Esophagus squamous epithelium (tissue), 5 donors: ENCODE data around the gene HGF. TPM values are rescaled to one million over a fixed set of nuclear protein-coding genes. Genes with fewer than 3 reads are reported as not detected.
"Not testable (repeated sequence)": the region's sequence is repeated elsewhere in the genome, so short reads cannot be mapped to it uniquely, and the experiment has no call there.

ENCODE experiments used
- DNase-seq: peaks from one replicate; lab custom pipeline; 2025; lab: John Stamatoyannopoulos, UW
- H3K27ac ChIP-seq, 4 donors: fragments of 200-600 bp; sonication (generic); one replicate each; pipeline ENCODE4 v1.5.1; 2016 to 2019; ENCODE audit warnings: mild to moderate bottlenecking in 1 of 4
- H3K27me3 ChIP-seq, 4 donors: fragments of 200-600 bp; sonication (generic); 1 replicate in 3 of 4; 2 replicates in 1 of 4; pipeline versions ENCODE4 v1.5.1 to v1.6.0; 2017 to 2021; ENCODE audit warnings: antibody characterized with exemption in 1 of 4
- H3K36me3 ChIP-seq, 3 donors: fragments of 200-600 bp; sonication (generic); one replicate each; pipeline ENCODE4 v1.5.1; 2016 to 2019
- H3K4me1 ChIP-seq, 3 donors: fragments of 200-600 bp; sonication (generic); one replicate each; pipeline ENCODE4 v1.5.1; 2017 to 2019
- H3K4me3 ChIP-seq, 4 donors: fragments of 200-600 bp; sonication (generic); 1 replicate in 3 of 4; 2 replicates in 1 of 4; pipeline ENCODE4 v1.5.1; 2016 to 2019; ENCODE audit warnings: mild to moderate bottlenecking in 2 of 4, moderate library complexity in 1 of 4
- H3K9me3 ChIP-seq, 3 donors: fragments of 200-600 bp; sonication (generic); one replicate each; pipeline ENCODE4 v1.5.1; 2016 to 2019
- CTCF ChIP-seq, 6 experiments: fragments of 450-650 bp in 4 of 6; fragments of 200-600 bp in 2 of 6; sonication (generic) in 2 of 6; IDR thresholded peaks; one replicate each; pipeline ENCODE4 v1.5.1; 2016 to 2019; ENCODE audit warnings: antibody characterized with exemption in 6 of 6, mild to moderate bottlenecking in 4 of 6, moderate library complexity in 4 of 6
- POLR2A ChIP-seq, 4 donors: fragments of 450-650 bp; IDR thresholded peaks; one replicate each; pipeline ENCODE4 v1.6.1; 2017; ENCODE audit warnings: antibody characterized with exemption in 4 of 4, mild to moderate bottlenecking in 4 of 4, moderate library complexity in 3 of 4
- WGBS, 2 donors: methylation state at CpG; one replicate each; pipeline ENCODE4 v1.1.5; 2018; 5-methylcytosine and 5-hydroxymethylcytosine counted together
- intact Hi-C: fragments of 100-400 bp; cut with DNase I; formaldehyde crosslinking; loops from one replicate; pipeline ENCODE4 v1.15.0; 2022
- total RNA-seq, 4 donors: library from RNA; depleted of rRNA; stranded (reverse); fragments of >200 nt; gene quantifications; one replicate each; pipeline ENCODE4 v1.1.0, GENCODE V29; 2016
- donor health status: DM: yes; HTN: yes; CAD: no.

The HGF gene
- total RNA-seq, 4 donors from 2014 or later, result 0.30 to 4.4 (median 0.95) TPM

- no peak for TF ChIP-seq POLR2A (IDR thresholded peaks at IDR 0.05)
- TF ChIP-seq CTCF (IDR thresholded peaks at IDR 0.05), result no peak
- H3K9me3 ChIP-seq, result no peaks in the 10 kb centered on the region
- intact Hi-C loops, result no loop called here
- WGBS, 2 donors, result 40 to 60% methylated on average over 7 of the region's 7 CpGs
- H3K4me3 ChIP-seq, result no peak overlapping the region
- no peaks in the 10 kb centered on the region for H3K36me3 ChIP-seq
- H3K27ac ChIP-seq, result no peak overlapping the region
- H3K4me1 ChIP-seq, result no peaks in the 10 kb centered on the region
- no peak for DNase-seq
- no peaks in the 10 kb centered on the region for H3K27me3 ChIP-seq
These were observed 33.8 kb downstream of the HGF start for GRCh38 chr7:81736091-81736490.

GRCh38 chr7:81725812-81726127, 44.1 kb downstream of the HGF start:
- intact Hi-C loops, result no loop called here

GRCh38 chr7:81725003-81725811, 44.6 kb downstream of the HGF start:
- H3K4me1 ChIP-seq, result no peaks in the 10 kb centered on the region
- TF ChIP-seq CTCF (IDR thresholded peaks at IDR 0.05) (no peak), POLR2A (IDR thresholded peaks at IDR 0.05) (no peak)
- H3K9me3 ChIP-seq, result no peaks in the 10 kb centered on the region
- intact Hi-C loops, result no loop called here
- 72 to 76% methylated on average over 2 of the region's 2 CpGs for WGBS, 2 donors
- no peak overlapping the region for H3K27ac ChIP-seq
- no peak for DNase-seq
- no peaks in the 10 kb centered on the region for H3K36me3 ChIP-seq
- no peak overlapping the region for H3K4me3 ChIP-seq
- H3K27me3 ChIP-seq, result no peaks in the 10 kb centered on the region

More at GRCh38 chr7:81725812-81726127, 44.1 kb downstream of the HGF start:
- no peaks in the 10 kb centered on the region for H3K4me1 ChIP-seq
- no peak for DNase-seq
- no peak for TF ChIP-seq CTCF (IDR thresholded peaks at IDR 0.05)
- TF ChIP-seq POLR2A (IDR thresholded peaks at IDR 0.05), result no peak
- H3K27me3 ChIP-seq, result no peaks in the 10 kb centered on the region
- WGBS, 2 donors, result 64 to 79% methylated on average over 6 of the region's 6 CpGs
- no peak overlapping the region for H3K4me3 ChIP-seq
- H3K36me3 ChIP-seq, result no peaks in the 10 kb centered on the region
- no peaks in the 10 kb centered on the region for H3K9me3 ChIP-seq
- H3K27ac ChIP-seq, result no peak overlapping the region

- H3K4me3 ChIP-seq, intact Hi-C loops, H3K4me1 ChIP-seq, H3K36me3 ChIP-seq, H3K27ac ChIP-seq, H3K27me3 ChIP-seq, DNase-seq, H3K9me3 ChIP-seq: not testable (repeated sequence)
- WGBS, 2 donors, result 86 to 91% methylated on average over 8 of the region's 8 CpGs
These were observed 47.6 kb downstream of the HGF start for GRCh38 chr7:81722250-81722649.

- Histone ChIP-seq H3K36me3 (no peaks in the 10 kb centered on the region), H3K4me3 (no peak overlapping the region), H3K27me3 (no peaks in the 10 kb centered on the region), H3K4me1 (no peaks in the 10 kb centered on the region), H3K9me3 (no peaks in the 10 kb centered on the region), H3K27ac (no peak overlapping the region)
- no peak for TF ChIP-seq POLR2A (IDR thresholded peaks at IDR 0.05)
- no peak for TF ChIP-seq CTCF (IDR thresholded peaks at IDR 0.05)
- 66 to 74% methylated on average over 2 of the region's 2 CpGs for whole genome bisulfite sequencing, 2 donors
- DNase-seq, result no peak
- intact Hi-C loops, result no loop called here
These were observed 48.4 kb downstream of the HGF start for GRCh38 chr7:81721437-81721836.
